ENCODE results near the gene SREBF1. TPM values are rescaled to one million over a fixed set of nuclear protein-coding genes. Genes with fewer than 3 reads are reported as not detected.

The SREBF1 gene
- total and polyA plus RNA-seq, 2 experiments from 2014 or later, result 39.6 to 85.3 TPM

MicroRNAs encoded within 50 kb of the gene (microRNA counts, 767-probe panel; counts per million panel counts)
- microRNA hsa-miR-33b-5p, result not detected

Small RNA genes lying within 50 kb of the gene (microRNA-seq; reads per million reads assigned to microRNA genes)
- gene MIR33B, result 27.2 reads per million, percentile 46 among the genes with 10 or more reads in this experiment
- 1.6 reads per million for gene MIR6777

Small RNA genes lying within 50 kb of the gene (small RNA-seq; reads per million reads assigned to genes)
- 0.20 reads per million for gene MIR33B (ENCODE audit: low replicate concordance)
- gene MIR6777 (ENCODE audit: low replicate concordance), result not detected

Other genes starting within 250 kb of the SREBF1 start
- 46.0 and 54.8 TPM in 2 replicates for gene PEMT, start 245.3 kb downstream of the SREBF1 start, total RNA-seq (2014; rRNA removed; shearing (Covaris generic))
- gene PEMT, start 245.3 kb downstream of the SREBF1 start, polyA plus RNA-seq (2016; fragmentation: Nextera tagmentation; extraction: Ambion mirVana), result 55.2 and 62.7 TPM in 2 replicates
- 0.87 and 2.1 TPM in 2 replicates for gene RAI1, start 155.5 kb downstream of the SREBF1 start, total RNA-seq (2014; rRNA removed; shearing (Covaris generic))
- gene RAI1, start 155.5 kb downstream of the SREBF1 start, polyA plus RNA-seq (2016; fragmentation: Nextera tagmentation; extraction: Ambion mirVana), result 0.75 and 0.89 TPM in 2 replicates
- gene TOM1L2, start 135.4 kb upstream of the SREBF1 start, total RNA-seq (2014; rRNA removed; shearing (Covaris generic)), result 3.0 and 3.3 TPM in 2 replicates
- gene TOM1L2, start 135.4 kb upstream of the SREBF1 start, polyA plus RNA-seq (2016; fragmentation: Nextera tagmentation; extraction: Ambion mirVana), result 1.7 and 3.3 TPM in 2 replicates
- gene DRC3, start 135.9 kb upstream of the SREBF1 start, total RNA-seq (2014; rRNA removed; shearing (Covaris generic)), result not detected in 2 replicates
- gene DRC3, start 135.9 kb upstream of the SREBF1 start, polyA plus RNA-seq (2016; fragmentation: Nextera tagmentation; extraction: Ambion mirVana), result 0.42 and 1.1 TPM in 2 replicates
- gene ATPAF2, start 202.2 kb upstream of the SREBF1 start, total RNA-seq (2014; rRNA removed; shearing (Covaris generic)), result 25.7 and 33.4 TPM in 2 replicates
- 24.3 and 24.7 TPM in 2 replicates for gene ATPAF2, start 202.2 kb upstream of the SREBF1 start, polyA plus RNA-seq (2016; fragmentation: Nextera tagmentation; extraction: Ambion mirVana)
- 11.2 and 11.8 TPM in 2 replicates for gene GID4, start 202.4 kb upstream of the SREBF1 start, total RNA-seq (2014; rRNA removed; shearing (Covaris generic))
- 5.6 and 6.3 TPM in 2 replicates for gene GID4, start 202.4 kb upstream of the SREBF1 start, polyA plus RNA-seq (2016; fragmentation: Nextera tagmentation; extraction: Ambion mirVana)